HG03280 (cell line): ENCODE results near the gene BET1.

Experiments used
- ATAC-seq: cut with Tn5 transposase; IDR thresholded peaks from one replicate; pipeline ENCODE4 v1.9.1; 2021; ENCODE audit warnings: mild to moderate bottlenecking, moderate library complexity; ENCODE audit not compliant: unreplicated experiment

BET1 gene

DNA sequence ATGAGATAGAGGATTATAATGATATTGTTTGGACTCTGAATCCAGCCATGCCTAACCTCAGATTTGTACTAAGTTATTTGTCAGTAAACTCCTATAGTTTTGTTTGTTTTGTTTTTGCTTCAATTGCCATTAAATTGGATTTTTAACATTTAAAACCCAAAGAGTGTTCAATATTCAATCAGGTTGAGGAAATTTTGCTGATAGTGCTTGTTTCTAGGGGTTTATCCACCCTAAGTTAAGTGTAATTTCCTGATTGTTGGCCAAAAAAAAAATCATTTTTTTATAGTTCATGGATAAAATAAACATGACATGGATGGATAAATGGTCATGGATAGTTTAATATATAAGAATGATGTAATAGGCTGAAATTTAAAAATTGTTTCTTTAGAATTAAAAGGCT lies 11.4 kb upstream of the BET1 start:
- no peak for ATAC-seq

DNA sequence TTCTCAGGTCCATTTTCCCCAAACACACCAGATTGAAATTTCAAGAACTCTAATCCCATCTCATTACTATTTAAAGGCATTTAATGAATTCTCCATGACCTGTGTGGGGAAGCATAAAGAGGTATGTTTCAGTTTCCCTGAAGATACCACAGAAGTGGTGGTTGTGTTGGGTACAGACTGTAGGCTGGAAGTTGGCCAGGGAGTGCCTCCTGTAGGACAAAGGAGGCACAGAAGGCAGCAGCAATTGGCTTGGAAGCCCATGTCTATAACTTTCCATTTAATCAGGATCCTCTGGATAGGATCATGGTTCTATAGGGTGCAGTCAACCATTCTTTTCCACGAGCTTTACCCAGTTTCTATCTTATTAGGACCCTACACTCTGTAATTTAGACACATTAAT lies 8.6 kb upstream of the BET1 start:
- no peak for ATAC-seq

DNA sequence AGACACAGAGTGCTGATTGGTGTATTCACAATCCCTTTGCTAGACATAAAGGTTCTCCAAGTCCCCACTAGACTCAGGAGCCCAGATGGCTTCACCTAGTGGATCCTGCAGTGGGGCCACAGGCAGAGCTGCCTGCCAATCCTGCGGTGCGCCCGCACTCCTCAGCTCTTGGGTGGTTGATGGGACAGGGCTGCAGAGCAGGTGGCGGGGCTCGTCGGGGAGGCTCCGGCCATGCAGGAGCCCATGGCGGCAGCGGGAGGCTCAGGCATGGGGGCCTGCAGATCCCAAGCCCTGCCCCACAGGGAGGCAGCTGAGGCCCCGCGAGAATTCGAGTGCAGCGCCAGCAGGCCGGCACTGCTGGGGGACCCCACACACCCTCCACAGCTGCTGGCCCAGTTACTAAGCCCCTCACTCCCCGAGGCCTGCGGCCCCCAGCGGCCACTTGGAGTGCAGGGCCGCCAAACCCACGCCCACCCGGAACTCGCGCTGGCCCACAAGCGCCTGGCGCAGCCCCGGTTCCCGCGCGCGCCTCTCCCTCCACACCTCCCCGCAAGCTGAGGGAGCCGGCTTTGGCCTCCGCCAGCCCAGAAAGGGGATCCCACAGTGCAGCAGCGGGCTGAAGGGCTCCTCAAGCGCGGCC lies 7.7 kb upstream of the BET1 start:
- ATAC-seq, result no peak

DNA sequence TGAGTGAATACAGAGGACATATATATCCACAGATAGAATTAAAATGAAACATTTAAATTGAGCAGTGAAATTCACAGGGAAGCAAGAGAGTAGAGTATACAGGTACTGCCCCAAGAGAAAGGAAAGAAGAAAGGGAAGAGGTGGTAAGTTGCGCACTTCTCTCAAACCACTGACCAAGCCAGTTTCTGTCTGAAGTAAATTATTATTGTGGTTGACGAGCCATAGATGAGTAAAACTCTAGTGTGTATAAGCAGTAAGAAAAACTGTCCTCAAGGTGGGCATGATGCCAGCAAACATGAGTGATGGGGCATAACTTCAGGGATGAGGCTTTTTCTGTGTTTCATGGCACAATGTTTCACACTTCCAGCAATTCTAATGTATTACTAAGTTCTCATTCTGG lies 4.4 kb upstream of the BET1 start:
- ATAC-seq, result no peak

DNA sequence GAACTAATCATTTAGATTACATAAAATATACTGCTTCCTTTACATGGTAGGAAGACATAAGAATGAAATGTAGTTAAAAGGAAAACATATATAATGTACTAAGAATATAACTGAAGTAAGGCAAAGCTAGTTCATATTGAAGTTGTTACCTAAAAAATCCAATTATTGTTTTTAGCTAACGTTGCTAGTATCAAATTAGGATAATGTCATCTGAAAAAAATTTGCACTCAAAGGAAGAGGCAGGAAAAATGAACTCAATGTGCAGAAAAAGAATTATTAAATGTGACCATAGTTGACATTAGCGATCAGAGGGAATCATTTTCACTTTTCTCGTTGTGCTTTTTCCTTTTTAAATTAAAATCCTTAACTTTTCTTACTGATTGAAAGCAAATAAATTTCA lies 1.6 kb upstream of the BET1 start:
- no peak for ATAC-seq

DNA sequence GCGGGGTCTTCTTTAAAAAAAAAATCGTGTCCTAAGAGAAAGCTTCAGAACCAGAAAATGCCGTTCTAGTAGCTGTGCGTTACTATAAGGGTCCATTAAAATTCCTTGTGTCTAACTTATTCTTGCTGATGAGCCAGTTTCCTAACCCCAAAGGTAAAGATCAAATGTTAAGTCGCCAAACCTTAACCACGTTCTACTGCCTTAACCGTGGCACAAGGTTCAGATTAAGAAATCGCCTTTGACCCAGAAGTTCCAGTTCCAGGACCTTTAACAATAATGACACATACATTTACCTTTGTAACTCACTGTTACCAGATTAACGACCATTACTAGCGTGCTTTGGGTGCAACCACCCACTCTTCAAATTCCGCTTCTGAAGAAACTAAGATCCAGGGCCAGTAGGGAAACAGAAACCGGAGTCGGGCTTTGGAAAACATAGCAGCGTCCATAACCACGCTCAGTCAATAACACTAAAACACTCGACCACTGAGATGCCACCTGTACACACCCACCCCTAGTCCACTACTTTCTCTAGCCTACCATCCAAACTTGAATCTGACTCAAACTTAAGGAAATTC lies 620 bp downstream of the BET1 start:
- peak; percentile 31 for ATAC-seq

DNA sequence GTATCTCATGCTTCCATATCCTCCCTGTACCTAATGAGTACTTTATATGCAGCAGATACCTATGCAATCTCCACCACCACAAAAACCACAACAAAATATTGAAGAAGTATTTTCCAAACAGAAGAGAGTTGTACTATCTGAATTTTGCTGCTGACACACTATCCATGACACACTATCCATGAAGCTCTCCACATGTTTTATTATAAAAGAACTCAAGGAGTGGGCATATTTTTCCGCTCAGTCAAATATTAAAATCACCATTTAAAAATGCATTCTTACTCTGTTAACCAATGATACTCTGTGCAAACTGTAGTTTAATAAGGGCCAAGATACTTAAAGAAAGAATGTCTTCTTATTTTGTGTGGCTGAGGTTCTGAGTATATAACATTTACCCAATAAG lies 2.8 kb downstream of the BET1 start:
- ATAC-seq, result no peak

DNA sequence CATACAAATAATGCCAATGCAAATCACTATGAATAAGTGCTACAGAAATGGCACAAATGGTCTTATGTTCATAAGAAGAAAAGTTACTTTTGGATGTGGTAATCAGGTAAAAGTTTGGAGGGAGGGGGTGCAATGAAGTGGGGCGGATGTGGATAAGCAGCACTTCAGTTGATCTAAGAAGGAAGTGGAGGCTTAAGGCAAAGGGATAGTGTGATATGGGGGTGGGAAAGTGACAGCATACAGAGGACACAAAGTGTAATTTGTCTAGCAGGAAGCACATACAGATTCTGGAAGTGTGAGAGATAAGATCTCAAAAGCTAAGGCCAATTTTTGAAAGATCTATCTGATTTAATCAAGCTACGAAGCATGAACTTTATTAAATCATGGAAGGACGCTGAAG lies 6.3 kb downstream of the BET1 start:
- no peak for ATAC-seq

DNA sequence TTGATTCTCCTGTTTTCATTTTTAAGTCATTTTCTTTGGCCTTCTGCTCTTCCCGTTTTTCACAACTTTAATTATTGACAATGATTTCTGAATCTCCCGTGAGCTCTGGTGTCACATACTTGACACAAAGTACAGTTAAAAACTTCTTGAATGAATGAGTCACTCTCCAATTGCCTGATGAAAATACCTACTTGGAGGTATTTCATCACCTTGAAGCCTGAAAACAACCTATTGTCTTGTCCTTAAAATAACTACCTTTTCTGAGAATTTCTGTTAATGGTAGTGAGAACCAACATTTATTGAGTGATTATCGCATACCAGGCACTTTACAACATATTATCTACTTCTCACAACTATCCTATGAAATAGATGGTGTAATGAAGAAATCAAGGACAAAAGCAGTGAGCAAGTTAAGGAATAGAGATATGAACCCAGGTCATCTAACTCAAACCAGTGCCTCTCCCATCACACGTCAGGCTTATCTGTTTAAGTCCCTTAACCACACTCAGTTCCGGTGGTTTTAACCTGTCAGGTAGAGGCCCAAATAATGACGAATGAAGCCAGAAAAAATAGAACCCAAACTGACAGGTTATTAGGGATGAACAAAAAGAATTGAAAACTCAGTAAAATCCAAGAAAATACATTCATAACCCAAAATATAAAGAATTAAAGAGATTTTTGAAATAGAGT lies 11.6 kb downstream of the BET1 start:
- no peak for ATAC-seq

DNA sequence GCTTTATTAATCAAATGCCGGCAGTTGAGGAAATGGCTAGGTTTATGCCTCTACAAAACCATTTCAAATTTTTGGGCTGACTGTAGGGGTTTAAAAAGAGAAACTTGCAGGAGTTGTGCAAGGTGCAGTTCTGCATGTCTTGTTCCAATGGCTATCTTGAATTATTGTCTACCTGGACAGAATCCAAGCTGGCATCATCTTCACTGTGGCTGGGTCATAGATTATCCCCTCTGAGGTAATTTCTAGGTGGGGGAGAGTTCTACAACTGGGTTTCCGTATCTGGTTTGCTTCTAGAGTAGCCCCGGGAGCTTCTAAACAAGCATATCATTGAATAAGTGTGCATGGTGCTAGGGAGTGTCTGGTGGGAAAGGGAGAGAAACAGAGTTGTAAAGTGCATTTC lies 16.9 kb downstream of the BET1 start:
- no peak for ATAC-seq

DNA sequence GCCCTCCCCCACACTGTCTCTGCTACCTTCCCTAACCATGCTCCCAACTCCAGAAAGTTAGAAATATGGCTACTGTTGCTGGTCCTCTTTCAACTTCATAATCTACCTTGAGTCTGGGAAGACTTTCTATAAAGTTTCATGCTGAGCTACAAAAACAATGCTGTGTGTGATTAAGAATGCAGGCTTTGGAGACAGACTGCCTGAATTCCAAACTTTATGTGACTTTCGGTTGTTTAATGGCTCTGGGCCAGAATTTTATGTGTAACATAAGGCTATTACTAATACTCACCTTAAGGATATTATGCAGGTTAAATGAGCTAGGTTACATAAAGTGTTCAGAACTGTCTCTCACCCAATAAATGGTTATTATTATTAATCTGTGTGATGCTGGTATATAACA lies 19.1 kb downstream of the BET1 start:
- no peak for ATAC-seq

DNA sequence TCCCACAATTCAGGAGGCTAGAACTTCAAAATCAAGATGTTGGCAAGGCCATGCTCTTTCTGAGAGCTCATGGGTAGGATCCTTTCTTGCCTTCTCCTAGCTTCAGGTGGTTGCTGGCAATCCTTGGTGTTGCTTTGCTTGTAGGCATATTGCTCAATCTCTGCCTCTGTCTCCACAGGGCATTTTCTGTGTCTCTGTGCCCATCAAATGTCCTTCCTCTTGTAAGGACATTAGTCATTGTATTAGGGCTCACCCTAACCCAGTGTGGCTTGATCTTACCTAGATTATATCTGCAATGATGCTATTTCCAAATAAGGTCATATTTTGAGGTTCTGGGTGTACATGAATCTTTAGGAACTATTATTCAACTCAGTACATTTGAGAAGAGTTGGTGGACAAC lies 20.1 kb downstream of the BET1 start:
- ATAC-seq, result no peak

DNA sequence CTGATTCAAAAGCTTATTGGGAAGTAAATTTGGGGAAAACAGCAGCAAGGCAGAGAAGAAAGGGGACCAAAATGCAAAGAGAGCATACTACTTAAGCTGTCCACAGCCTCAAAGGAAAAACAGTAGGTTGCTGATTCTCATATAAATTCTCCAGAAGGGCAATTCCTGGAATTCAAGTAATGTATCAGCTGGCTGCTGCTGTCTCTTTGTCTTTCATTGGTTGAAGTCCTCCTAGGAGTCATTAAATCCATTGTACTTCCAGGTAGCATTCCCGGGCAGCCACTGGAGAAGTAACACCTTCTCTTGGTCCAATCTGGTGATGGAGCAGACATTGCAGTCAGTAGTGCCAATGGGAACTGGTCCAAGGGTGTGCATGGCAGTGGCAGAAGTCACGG lies 22.7 kb downstream of the BET1 start:
- no peak for ATAC-seq

DNA sequence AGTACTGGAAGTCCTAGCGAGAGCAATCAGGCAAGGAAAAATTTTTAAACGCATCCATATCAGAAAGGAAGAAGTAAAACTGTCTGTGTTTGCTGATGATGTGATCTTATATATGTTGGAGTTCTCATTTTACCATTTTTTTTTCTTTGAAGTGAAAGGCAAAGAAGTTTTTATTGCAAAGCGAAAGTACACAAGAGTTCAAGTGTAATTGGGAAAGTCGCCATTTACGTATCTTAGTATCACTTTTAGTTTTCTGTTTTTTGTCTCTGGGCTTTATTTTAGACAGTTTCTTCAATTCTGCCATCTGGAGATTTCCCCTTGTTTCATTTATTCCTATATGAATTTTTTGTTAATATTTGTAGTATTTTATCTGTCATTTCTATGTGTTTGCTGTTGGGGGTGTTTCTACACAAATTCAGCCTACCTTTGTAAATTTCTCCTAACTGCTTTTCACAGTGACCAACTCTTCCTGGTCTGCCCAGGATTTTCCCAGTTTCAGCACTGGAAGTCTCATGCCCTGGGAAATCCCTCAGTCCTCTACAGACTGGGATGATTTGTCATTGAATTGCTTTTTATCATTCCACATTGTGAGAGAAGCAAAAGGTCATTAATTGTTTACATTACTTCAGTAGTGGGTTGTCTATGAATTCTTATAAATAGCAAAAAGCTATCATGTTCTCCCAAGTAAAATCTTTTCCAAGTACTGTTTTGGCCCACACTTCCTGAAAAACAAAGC lies 23.2 kb downstream of the BET1 start:
- ATAC-seq, result peak; percentile 66

DNA sequence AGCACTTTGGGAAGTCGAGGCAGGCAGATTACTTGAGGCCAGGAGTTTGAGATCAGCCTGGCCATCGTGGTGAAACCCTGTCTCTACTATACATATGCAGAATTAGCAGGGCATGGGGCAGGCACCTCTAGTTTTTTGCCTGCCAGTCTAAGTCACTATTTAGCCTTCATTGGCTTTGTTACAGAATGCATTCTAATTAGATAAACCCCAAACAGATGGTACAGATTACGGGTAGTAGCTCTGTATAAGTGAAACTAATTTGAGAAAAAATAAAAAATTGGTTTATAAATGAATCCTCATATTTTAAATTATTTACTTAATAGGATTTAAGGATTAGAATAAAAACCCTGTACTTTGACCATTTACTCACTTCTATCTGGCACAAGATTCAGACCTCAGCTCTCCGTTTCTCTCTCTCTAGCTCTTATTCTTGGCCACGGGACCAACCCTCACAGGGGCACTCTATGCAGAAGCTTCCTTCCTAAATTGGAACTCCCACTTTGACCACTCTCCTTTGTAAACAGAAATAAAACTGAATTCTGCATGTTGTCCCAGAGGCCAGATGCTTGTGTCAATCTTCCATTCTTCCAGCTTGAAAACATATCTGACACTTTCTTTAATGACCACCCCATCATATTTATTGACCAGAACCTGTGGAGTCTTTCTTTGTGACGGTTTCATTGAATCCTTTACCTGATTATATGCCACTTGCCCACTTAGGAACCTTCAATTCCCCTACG lies 26.8 kb downstream of the BET1 start:
- ATAC-seq, result no peak

DNA sequence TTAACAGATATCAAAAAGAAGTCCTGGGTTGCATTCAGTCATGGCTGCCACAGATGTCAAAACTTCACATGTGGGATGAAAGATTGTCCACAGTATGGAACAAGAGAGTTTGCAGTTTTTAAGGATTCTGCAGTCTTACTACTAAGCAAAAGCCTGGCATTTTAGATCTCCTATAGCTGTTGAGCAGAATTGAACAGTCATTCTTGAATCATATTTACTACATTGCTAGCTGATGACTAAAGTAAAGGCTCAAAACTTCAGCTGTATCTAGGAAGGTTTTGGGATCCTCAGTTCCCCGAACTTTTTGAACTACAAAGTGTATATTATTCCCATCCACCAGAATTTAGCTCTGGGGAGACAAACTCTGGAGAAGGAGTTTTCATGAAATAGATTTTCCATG lies 31.0 kb downstream of the BET1 start:
- no peak for ATAC-seq

DNA sequence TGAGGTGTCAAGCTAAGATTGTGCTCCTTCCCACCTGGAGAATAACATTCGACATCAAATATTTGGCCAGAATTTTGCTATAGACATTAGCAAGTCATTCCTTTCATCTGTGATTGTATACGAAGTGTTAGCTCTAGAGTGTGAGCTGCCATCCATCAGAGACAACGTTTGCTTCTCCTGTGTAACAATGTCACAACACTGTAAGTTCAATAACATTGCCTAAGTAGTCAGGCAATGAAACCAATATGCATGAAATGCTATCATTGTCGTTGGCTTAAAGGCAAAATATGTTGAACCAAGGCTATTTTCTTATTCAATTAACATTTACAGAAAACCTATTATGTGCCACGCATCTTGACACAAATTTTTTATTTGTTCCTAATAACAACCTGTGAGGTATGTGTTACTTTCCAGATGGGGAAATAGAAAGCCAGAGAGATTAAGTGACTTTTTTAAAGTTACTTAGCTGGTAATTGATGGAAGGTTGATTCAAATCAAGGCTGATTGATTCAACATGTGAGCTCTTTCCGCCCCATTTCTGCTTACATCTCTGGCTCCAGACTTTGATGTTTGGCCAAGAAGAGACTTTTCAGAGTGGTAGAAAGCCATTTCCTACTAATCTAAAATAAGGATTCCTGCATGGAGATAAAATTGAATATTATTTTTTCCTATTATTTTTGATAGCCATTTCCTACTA lies 32.0 kb downstream of the BET1 start:
- no peak for ATAC-seq

DNA sequence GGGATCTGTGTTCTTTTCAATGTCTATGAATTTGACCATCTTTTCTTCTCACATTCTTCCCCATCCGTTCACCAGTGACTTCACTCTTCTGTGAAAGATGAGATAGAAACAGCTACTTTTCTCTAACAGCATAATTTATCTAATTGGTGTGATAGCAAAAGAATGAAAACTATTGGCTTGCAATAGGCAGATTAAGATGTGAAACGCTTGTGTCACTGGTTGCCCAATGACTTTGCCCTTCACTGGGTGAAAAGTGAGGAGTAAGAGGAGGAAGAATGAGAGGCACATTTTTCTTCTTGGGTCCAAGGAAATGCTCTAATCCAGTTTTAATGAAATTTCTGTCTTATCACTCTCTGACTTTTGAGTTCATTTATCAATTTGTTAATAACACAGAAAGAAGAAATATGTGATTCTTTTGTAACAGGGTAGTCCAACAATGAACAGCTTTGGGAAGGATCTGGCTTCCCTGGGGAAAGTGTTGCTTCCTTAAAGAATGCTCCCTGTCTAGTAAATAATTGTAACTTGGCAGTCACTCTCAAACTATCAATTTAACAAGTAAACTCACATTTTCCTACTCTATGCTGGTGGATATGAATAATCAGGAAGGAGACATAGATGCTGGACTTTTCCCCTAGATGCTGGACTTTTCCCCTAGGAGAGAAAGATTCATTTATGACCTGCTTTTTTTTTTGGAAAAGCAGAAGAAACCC lies 35.1 kb downstream of the BET1 start:
- ATAC-seq, result no peak

DNA sequence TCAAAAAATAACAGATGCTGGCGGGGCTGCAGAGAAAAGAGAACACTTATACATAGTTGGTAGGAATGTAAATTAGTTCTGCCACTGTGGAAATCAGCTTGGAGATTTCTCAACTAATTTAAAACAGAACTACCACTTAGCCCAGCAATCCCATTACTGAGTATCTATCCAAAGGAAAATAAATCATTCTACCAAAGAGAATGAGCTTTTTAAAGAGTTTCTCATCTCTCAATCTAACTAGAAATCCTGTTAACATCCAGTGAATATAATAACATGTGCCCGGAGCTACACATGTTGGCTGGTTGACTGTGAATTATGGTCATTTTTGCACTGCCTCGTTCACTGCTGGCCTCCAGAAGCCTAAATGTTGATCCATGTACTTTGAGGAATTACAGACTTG lies 39.3 kb downstream of the BET1 start:
- no peak for ATAC-seq

DNA sequence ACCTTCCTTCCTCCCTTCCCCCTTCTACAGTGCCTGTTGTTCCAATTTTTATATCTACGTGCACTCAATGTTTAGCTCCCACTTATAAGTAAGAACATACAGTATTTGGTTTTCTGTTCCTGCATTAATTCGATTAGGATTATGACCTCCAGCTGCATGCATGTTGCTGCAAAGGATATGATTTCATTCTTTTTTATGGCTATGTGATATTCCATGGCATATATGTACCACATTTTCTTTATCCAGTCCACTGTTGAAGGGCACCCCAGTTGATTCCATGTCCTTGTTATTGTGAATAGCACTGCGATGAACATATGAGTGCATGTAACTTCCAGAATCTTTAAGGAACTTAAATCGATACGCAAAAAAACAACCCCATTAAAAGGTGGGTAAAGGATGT lies 39.9 kb downstream of the BET1 start:
- no peak for ATAC-seq
